Measurements from ENCODE around the gene EYA3. TPM values are rescaled to one million over a fixed set of nuclear protein-coding genes. Genes with fewer than 3 reads are reported as not detected.

EYA3 gene
- total and polyA plus RNA-seq, 10 donors: 3.5 to 26.4 (median 20.1) TPM

- Histone ChIP-seq H3K4me1 (peaks cover 8 to 62% (median 25%) of the 10 kb centered on the region in 6 donors), H3K4me3 (no peak overlapping the region), H3K27me3 (replicated peaks in 1 of 7) (no peaks in the 10 kb centered on the region), H3K27ac (peak overlapping the region in 2 of 8 donors; percentile 87 to 92), H3K36me3 (no peaks in the 10 kb centered on the region), H3K9me3 (no peaks in the 10 kb centered on the region)
- DNase-seq: no peak
- intact Hi-C loops (cut with DNase I; ENCODE audit: low total_unique reads): no loop called here
- TF ChIP-seq POLR2A (IDR thresholded peaks at IDR 0.05) (no peak), POLR2AphosphoS5 (IDR thresholded peaks at IDR 0.05) (no peak), CTCF (IDR thresholded peaks at IDR 0.05 in 8 of 11, conservative IDR thresholded peaks at IDR 0.05 in 3 of 11) (no peak)
- 62 to 89% (median 76%) methylated on average over 1 of the region's 1 CpG for WGBS, 5 donors
These were observed 40.7 kb upstream of the EYA3 start for GRCh38 chr1:28129150-28129549.

- Histone ChIP-seq H3K27ac (peak overlapping the region in 7 of 8 donors; percentile 29 to 92 (median 80)), H3K36me3 (no peaks in the 10 kb centered on the region), H3K4me3 (peak overlapping the region in 1 of 8 donors; percentile 54), H3K9me3 (no peaks in the 10 kb centered on the region), H3K27me3 (replicated peaks in 1 of 7) (no peaks in the 10 kb centered on the region), H3K4me1 (peaks cover 11 to 65% (median 29%) of the 10 kb centered on the region in 6 donors)
- no peak for DNase-seq
- intact Hi-C loops (cut with DNase I; ENCODE audit: low total_unique reads): no loop called here
- 59 to 72% (median 67%) methylated on average over 3 of the region's 3 CpGs for WGBS, 5 donors
- TF ChIP-seq CTCF (IDR thresholded peaks at IDR 0.05 in 8 of 11, conservative IDR thresholded peaks at IDR 0.05 in 3 of 11): no peak
- no peak for TF ChIP-seq POLR2A (IDR thresholded peaks at IDR 0.05)
- TF ChIP-seq POLR2AphosphoS5 (IDR thresholded peaks at IDR 0.05): no peak
These were observed 39.3 kb upstream of the EYA3 start for GRCh38 chr1:28127617-28128257.

GRCh38 chr1:28126783-28127490, 38.5 kb upstream of the EYA3 start:
- no peak for TF ChIP-seq CTCF (IDR thresholded peaks at IDR 0.05 in 8 of 11, conservative IDR thresholded peaks at IDR 0.05 in 3 of 11)
- TF ChIP-seq POLR2A (IDR thresholded peaks at IDR 0.05): no peak
- TF ChIP-seq POLR2AphosphoS5 (IDR thresholded peaks at IDR 0.05): no peak
- Histone ChIP-seq H3K4me1 (peaks cover 8 to 65% (median 22%) of the 10 kb centered on the region in 6 donors), H3K9me3 (no peaks in the 10 kb centered on the region), H3K27me3 (replicated peaks in 1 of 7) (no peaks in the 10 kb centered on the region), H3K27ac (peak overlapping the region in 7 of 8 donors; percentile 29 to 92 (median 80)), H3K4me3 (peak overlapping the region in 2 of 8 donors; percentile 9 to 54), H3K36me3 (no peaks in the 10 kb centered on the region)
- intact Hi-C loops (cut with DNase I; ENCODE audit: low total_unique reads): no loop called here
- 28 to 49% (median 32%) methylated on average over 5 of the region's 5 CpGs for WGBS, 5 donors
- no peak for DNase-seq

GRCh38 chr1:28126212-28126611, 37.8 kb upstream of the EYA3 start:
- Histone ChIP-seq H3K4me1 (peaks cover 8 to 66% (median 22%) of the 10 kb centered on the region in 6 donors), H3K4me3 (peak overlapping the region in 3 of 8 donors; percentile 9 to 54 (median 15)), H3K36me3 (no peaks in the 10 kb centered on the region), H3K27me3 (replicated peaks in 1 of 7) (no peaks in the 10 kb centered on the region), H3K27ac (peak overlapping the region in 7 of 8 donors; percentile 29 to 92 (median 80)), H3K9me3 (no peaks in the 10 kb centered on the region)
- 54 to 67% (median 57%) methylated on average over 3 of the region's 3 CpGs for WGBS, 5 donors
- no peak for DNase-seq
- intact Hi-C loops (cut with DNase I; ENCODE audit: low total_unique reads): no loop called here
- TF ChIP-seq POLR2AphosphoS5 (IDR thresholded peaks at IDR 0.05) (no peak), POLR2A (IDR thresholded peaks at IDR 0.05) (no peak), CTCF (IDR thresholded peaks at IDR 0.05 in 8 of 11, conservative IDR thresholded peaks at IDR 0.05 in 3 of 11) (no peak)
